ENCODE data around the gene FOXJ3.
A peak's percentile ranks its signal among the peaks of the same experiment; 100 is the strongest.

FOXJ3 gene

DNA sequence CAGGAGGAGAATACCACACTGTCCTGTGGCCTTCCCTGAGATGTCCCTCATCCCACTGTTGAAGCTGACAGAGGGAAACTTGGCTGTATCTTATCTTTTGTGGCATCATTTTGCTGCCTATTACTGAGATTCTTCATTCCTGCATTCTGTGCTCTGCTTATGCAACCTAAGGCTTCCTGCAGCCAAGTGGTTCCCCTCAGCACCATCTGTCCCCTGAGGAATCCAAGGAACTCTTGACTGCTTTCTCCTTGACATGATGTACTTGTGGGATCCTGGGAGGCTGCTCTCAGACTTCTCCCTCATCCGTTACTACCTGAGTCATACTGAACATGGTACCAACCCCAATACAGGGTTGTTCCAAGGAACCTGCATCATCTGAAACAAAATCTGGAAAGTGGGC is 24.4 kb upstream of the FOXJ3 start:
- Mint-ChIP-seq H3K4me3 (no peak overlapping the region), H3K27me3 (ENCODE audit: low read depth) (peaks cover 5% of the 10 kb centered on the region)

DNA sequence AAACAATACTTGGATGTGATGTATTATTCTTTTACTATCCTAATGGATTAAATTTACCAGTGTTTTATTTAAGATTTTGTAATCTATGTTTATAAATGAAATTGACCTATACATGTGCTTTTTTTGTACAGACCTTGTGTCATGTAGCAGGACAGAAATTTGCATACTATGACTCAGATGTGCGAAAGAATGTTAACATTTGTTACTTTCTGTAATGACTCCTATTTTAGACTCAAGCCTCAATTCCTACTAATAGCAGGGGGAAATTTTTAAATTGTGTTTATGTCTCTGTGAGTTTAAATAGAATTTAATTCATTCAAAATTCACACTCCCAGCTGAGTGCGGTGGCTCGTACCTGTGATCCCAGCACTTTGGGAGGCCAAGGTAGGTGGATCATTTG is 23.8 kb upstream of the FOXJ3 start:
- no peaks in the 10 kb centered on the region for H3K9me3 Mint-ChIP-seq
- TF ChIP-seq, protein P1, sequence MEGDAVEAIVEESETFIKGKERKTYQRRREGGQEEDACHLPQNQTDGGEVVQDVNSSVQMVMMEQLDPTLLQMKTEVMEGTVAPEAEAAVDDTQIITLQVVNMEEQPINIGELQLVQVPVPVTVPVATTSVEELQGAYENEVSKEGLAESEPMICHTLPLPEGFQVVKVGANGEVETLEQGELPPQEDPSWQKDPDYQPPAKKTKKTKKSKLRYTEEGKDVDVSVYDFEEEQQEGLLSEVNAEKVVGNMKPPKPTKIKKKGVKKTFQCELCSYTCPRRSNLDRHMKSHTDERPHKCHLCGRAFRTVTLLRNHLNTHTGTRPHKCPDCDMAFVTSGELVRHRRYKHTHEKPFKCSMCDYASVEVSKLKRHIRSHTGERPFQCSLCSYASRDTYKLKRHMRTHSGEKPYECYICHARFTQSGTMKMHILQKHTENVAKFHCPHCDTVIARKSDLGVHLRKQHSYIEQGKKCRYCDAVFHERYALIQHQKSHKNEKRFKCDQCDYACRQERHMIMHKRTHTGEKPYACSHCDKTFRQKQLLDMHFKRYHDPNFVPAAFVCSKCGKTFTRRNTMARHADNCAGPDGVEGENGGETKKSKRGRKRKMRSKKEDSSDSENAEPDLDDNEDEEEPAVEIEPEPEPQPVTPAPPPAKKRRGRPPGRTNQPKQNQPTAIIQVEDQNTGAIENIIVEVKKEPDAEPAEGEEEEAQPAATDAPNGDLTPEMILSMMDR (IDR thresholded peaks at IDR 0.05; ENCODE audit: unreplicated experiment in 3 of 3) = no peak
- no peaks in the 10 kb centered on the region for H3K36me3 Mint-ChIP-seq (ENCODE audit: low read depth)
- H3K4me1 Mint-ChIP-seq = peaks cover 5% of the 10 kb centered on the region
- peaks cover 9% of the 10 kb centered on the region for H3K27me3 Mint-ChIP-seq (ENCODE audit: low read depth)
- H3K4me3 Mint-ChIP-seq = no peak overlapping the region
- no peak overlapping the region for H3K27ac Mint-ChIP-seq

More for the DNA sequence above, 24.4 kb upstream of the FOXJ3 start:
- peaks cover 5% of the 10 kb centered on the region for H3K4me1 Mint-ChIP-seq
- H3K36me3 Mint-ChIP-seq (ENCODE audit: low read depth) = no peaks in the 10 kb centered on the region
- no peak overlapping the region for H3K27ac Mint-ChIP-seq
- H3K9me3 Mint-ChIP-seq = no peaks in the 10 kb centered on the region
- TF ChIP-seq, protein P1 (IDR thresholded peaks at IDR 0.05; ENCODE audit: unreplicated experiment in 3 of 3) = no peak

DNA sequence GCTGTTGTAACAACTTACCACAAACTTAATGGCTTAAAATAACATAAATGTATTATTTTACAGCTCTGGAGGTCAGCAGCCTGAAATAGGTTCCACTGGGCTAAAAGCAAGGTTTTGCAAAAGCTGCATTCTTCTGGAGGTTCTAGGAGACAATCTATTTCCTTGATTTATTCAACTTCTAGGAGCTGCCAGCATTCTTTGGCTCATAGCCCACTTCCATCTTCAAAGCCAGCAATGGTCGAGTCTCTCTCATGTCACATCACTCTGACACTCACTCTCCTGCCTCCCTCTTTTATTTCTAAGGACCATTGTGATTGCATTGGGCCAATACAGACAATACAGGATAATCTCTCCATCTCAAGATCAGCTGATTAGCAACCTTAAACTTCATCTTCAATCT is 15.1 kb upstream of the FOXJ3 start:
- TF ChIP-seq, protein P1 (IDR thresholded peaks at IDR 0.05; ENCODE audit: unreplicated experiment in 3 of 3) = no peak
- H3K4me1 Mint-ChIP-seq = peaks cover 14% of the 10 kb centered on the region
- H3K4me3 Mint-ChIP-seq = no peak overlapping the region
- no peaks in the 10 kb centered on the region for H3K9me3 Mint-ChIP-seq
- H3K36me3 Mint-ChIP-seq (ENCODE audit: low read depth) = no peaks in the 10 kb centered on the region
- peaks cover 4% of the 10 kb centered on the region for H3K27me3 Mint-ChIP-seq (ENCODE audit: low read depth)
- H3K27ac Mint-ChIP-seq = peak overlapping the region in 1 of 3 experiments; percentile 26

DNA sequence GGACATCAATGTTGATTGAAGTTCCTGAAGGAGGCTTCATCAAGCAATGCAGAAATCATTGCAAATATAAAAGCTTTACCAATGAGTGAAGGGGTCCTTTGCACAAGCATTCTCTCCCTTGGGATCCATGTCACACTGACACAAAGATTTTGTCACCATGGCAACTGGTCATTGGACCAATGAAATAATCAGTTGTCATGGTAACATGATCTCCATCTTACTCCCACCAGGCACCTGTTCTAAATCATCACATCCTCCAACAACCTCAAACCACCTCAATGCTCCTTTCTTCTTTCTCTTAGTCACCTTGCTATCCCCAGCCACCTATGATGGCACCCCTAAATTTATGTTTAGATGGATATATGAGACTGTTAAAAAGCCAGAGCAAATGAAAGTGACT is 13.5 kb upstream of the FOXJ3 start:
- Mint-ChIP-seq H3K36me3 (ENCODE audit: low read depth) (no peaks in the 10 kb centered on the region), H3K4me3 (no peak overlapping the region), H3K27me3 (ENCODE audit: low read depth) (no peaks in the 10 kb centered on the region), H3K27ac (no peak overlapping the region), H3K4me1 (peaks cover 14% of the 10 kb centered on the region), H3K9me3 (no peaks in the 10 kb centered on the region)
- TF ChIP-seq, protein P1 (IDR thresholded peaks at IDR 0.05; ENCODE audit: unreplicated experiment in 3 of 3) = no peak

DNA sequence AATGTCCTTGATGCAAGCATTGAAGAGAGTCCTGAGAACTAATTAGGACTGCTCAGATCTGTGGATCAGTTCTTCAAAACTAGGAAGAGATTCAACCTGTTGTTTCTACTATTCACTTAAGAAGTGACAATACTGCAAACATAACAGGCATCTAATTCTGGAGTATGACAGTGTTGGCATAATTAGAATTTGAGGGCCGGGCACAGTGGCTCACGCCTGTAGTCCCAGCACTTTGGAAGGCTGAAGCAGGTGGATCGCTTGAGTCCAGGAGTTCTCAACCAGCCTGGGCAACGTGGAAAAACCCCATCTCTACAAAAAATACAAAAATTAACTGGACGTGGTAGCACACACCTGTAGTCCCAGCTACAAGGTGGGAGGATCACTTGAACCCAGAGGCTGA is 8.0 kb upstream of the FOXJ3 start:
- H3K27ac Mint-ChIP-seq = no peak overlapping the region
- no peaks in the 10 kb centered on the region for H3K36me3 Mint-ChIP-seq (ENCODE audit: low read depth)
- TF ChIP-seq, protein P1 (IDR thresholded peaks at IDR 0.05; ENCODE audit: unreplicated experiment in 3 of 3) = no peak

DNA sequence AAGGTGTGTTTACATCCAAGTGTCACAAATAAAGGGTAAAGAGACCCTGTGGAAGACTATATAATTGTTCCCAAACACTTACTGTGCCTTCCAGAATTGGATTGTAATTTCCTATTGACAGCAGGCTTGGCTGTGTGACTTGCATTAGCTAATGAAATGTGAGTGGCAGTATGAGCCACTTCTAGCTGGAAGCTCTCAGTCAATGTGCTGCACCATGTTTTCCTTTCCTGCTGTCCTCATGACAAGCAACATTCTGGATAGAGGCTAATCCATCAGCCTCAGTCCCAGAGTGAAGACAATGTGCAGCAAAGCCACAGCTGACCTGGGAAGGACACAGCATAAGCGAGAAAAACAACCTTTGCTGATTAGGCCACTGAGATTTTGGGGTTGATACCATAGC is 5.9 kb upstream of the FOXJ3 start:
- Mint-ChIP-seq H3K4me1 (peaks cover 24% of the 10 kb centered on the region), H3K27me3 (ENCODE audit: low read depth) (no peaks in the 10 kb centered on the region), H3K9me3 (no peaks in the 10 kb centered on the region), H3K27ac (no peak overlapping the region), H3K4me3 (no peak overlapping the region), H3K36me3 (ENCODE audit: low read depth) (no peaks in the 10 kb centered on the region)
- TF ChIP-seq, protein P1 (IDR thresholded peaks at IDR 0.05; ENCODE audit: unreplicated experiment in 3 of 3) = no peak

More for the DNA sequence above, 8.0 kb upstream of the FOXJ3 start:
- Mint-ChIP-seq H3K9me3 (no peaks in the 10 kb centered on the region), H3K4me3 (no peak overlapping the region), H3K27me3 (ENCODE audit: low read depth) (no peaks in the 10 kb centered on the region), H3K4me1 (peaks cover 8% of the 10 kb centered on the region)

Data from nephron (organoid).